GM15510 (cell line): ENCODE data around the gene AFMID.

ENCODE experiments used
- POLR2A ChIP-seq: IDR thresholded peaks from 3 replicates; pipeline ENCODE4 v1.6.1; 2011; ENCODE audit warnings: borderline replicate concordance; ENCODE audit not compliant: insufficient read length; ENCODE audit errors: extremely low read depth

The AFMID gene

GRCh38 chr17:78223765-78224164, 36.6 kb downstream of the AFMID start:
- no peak for TF ChIP-seq POLR2A

DNA sequence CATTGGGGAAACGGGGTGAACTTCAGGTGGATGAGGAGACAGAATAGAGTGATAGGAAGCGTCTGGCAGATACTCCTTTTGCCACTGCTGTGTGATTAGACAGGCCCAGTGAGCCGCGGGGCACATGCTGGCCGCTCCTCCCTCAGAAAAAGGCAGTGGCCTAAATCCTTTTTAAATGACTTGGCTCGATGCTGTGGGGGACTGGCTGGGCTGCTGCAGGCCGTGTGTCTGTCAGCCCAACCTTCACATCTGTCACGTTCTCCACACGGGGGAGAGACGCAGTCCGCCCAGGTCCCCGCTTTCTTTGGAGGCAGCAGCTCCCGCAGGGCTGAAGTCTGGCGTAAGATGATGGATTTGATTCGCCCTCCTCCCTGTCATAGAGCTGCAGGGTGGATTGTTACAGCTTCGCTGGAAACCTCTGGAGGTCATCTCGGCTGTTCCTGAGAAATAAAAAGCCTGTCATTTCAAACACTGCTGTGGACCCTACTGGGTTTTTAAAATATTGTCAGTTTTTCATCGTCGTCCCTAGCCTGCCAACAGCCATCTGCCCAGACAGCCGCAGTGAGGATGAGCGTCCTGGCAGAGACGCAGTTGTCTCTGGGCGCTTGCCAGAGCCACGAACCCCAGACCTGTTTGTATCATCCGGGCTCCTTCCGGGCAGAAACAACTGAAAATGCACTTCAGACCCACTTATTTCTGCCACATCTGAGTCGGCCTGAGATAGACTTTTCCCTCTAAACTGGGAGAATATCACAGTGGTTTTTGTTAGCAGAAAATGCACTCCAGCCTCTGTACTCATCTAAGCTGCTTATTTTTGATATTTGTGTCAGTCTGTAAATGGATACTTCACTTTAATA, 37.3 kb downstream of the AFMID start:
- no peak for TF ChIP-seq POLR2A

DNA sequence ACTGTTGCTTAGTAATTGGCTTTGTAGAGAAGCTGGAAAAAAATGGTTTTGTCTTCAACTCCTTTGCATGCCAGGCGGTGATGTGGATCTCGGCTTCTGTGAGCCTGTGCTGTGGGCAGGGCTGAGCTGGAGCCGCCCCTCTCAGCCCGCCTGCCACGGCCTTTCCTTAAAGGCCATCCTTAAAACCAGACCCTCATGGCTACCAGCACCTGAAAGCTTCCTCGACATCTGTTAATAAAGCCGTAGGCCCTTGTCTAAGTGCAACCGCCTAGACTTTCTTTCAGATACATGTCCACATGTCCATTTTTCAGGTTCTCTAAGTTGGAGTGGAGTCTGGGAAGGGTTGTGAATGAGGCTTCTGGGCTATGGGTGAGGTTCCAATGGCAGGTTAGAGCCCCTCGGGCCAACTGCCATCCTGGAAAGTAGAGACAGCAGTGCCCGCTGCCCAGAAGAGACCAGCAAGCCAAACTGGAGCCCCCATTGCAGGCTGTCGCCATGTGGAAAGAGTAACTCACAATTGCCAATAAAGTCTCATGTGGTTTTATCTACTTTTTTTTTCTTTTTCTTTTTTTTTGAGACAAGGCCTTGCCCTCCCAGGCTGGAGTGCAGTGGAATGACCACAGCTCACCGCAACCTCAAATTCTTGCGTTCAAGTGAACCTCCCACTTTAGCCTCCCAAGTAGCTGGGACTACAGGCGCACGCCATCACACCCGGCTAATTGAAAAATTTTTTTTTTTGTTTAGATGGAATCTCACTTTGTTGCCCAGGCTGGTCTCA, 38.1 kb downstream of the AFMID start:
- TF ChIP-seq POLR2A, result no peak

DNA sequence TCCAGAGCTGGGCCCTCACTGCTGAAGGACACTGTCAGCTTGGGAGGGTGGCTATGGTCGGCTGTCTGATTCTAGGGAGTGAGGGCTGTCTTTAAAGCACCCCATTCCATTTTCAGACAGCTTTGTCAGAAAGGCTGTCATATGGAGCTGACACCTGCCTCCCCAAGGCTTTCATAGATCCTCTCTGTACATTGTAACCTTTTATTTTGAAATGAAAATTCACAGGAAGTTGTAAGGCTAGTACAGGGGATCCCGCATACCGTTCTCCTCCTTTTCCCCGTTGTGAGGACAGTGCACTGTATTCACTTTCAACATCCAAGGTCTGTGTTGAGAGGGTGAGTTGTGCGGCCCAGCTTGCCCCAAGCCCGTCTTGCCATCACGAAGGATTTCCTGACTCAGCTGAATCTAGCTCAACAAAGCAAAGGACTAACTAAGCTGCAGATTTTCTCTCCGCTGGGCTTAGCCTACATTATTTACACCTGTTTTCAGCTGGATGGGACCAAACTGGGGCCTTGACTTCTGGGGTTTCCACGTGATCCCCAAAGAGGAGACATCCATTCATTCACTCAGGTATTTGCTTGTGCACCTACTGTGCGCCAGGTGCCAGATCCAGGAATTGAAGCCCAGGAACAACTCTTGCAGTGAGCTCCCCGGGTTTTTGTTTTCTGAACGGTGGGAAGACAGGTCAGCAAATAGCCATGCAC, 39.0 kb downstream of the AFMID start:
- TF ChIP-seq POLR2A, result no peak

- TF ChIP-seq POLR2A, result no peak
Measured at GRCh38 chr17:78226759-78227454, 39.7 kb downstream of the AFMID start.

DNA sequence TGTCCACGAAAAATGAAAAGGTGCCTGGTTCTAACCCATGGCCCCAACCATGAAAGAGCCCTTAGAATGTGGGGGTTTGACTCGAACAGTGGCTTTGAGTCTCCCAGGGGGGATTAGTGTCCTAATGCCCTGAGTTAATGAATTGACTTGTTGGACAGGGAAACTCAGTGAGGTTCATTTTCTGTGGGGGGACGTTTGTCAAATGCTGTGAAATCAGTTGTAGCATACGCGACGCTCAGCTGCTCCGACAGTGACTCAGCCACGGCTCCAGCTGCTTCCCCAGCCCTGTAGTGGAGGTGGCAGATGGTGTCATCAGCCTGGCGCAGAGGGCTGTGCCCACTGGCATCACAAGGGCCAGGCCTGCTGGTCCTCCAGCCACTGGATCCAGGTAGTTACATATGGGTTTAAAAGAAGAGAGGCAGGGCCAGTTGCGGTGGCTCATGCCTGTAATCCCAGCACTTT, 40.3 kb downstream of the AFMID start:
- TF ChIP-seq POLR2A, result no peak

GRCh38 chr17:78228176-78228575, 41.0 kb downstream of the AFMID start:
- TF ChIP-seq POLR2A, result no peak

- TF ChIP-seq POLR2A, result no peak
Measured at GRCh38 chr17:78230252-78230962, 43.2 kb downstream of the AFMID start.

DNA sequence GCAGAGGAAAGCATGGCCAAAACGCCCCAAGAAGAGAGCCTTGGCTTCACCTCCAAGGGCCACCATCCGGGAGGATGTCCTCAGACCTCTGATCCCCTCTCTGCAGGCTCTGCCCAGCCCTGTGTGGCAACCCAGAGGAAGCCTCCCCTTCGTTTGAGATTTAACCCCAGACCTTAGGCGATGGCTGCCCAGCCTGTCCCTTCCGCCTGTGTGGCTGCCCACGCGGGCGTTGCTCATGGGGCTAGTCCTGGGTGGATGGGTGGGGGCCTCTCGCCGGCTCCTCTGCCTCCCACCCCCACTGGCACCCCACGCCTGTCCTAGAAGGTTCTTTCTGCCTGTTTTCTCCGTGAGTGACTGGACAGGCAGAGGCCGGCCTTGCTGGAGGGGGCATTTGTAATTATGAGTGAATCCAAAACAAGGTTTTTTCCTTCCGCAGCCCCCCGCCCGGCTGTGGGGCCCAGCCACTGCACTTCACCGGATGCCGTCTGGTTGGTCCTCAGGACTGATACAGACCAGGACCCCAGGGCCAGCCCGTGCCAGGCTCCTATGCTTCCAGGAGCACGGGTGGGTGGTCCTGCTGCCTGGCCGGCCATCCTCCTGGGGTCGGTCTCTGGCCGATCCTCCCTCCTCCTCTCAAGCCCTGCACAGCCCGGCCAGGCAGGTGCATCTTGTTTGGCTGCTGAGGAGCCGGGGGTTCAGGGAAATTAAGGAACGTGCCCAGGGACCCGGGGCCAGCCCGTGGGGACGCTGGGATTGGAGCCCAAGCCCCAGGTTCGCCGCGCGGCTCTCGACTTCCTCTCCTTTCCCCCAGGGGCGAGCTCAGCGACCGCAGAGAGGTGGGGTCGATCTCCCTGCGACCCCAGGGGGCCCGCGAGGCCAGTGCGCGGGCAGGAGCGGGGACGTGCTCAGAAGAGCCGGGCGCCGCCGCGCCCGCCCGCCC, 44.1 kb downstream of the AFMID start, which contains the start of gene TMEM235:
TMEM235 (plus strand) TSS at position 636 of the 940 bp plus-strand sequence. CDS start 393 bp downstream, outside the sequence.
- TF ChIP-seq POLR2A, result no peak

- TF ChIP-seq POLR2A, result no peak
Measured at GRCh38 chr17:78231991-78232858, 45.1 kb downstream of the AFMID start.

DNA sequence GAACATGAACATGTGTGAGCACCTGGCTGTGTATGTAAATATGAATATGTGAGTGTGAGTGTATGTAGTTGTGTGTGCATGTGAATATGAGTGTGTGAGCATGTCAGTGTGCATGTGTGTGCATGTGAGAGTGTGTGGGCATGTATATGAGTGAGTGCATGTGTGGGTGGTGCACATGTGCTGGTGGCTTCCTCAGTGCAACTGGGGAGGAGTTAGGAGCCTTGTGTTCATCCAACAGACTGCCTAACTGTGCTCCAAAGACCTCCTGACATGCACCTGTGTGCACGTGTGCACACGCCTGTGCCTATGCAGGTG, 45.7 kb downstream of the AFMID start:
- no peak for TF ChIP-seq POLR2A

- no peak for TF ChIP-seq POLR2A
Measured at GRCh38 chr17:78233678-78234077, 46.5 kb downstream of the AFMID start.

DNA sequence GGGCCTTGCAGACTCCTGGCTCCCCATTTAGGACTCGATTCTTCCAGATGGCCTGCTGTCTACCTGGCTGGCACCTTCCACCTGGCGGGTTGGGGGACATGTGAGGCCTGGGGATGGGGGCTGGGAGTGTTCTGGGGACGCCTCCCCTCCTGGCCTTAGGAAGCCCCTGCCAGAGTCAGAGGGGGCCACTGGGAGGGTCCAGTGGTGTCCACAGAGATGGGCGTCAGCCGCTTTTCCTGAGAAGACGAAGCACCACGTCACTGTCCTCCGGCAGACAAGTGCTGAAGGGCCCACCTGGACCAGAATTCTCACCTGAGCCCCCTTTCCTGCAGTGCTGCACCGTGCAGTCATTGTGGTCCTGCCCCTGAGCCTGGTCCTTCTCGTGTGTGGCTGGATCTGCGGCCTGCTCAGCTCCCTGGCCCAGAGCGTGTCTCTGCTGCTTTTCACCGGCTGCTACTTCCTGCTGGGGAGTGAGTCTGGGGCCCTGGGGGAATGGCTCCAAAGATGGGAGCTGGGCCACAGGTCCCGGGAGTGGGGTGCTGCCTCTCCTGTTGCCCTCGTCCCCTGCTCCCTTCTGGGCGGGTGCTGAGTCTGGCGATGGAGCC, 47.2 kb downstream of the AFMID start:
- TF ChIP-seq POLR2A, result no peak
